IPS-NIHi11 (cell line): Measurements from ENCODE around the gene ATE1.

Experiments
- DNase-seq: peaks from one replicate; pipeline ENCODE4 v3.0.0; 2012; ENCODE audit warnings: mixed read lengths, low spot score

Gene ATE1

DNA sequence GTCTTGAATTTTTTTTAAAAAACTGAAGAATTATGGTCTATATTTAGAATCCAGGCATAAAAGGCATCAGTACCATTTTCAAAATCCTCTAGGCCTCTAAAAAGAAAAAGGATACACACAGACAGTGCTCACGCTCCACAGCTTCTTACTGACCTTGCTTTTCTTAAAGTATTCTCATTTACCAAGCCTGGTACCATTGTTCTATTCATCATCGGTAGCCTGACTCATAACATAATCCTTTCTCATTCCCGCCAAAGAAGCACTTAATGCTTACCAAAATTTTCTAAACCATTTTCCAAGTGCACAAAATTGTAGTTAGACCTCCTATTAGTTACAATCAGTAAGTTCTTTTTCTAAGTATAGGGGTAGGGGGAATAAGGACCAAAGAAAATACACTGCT is 54.6 kb downstream of the ATE1 start:
- no peak for DNase-seq

DNA sequence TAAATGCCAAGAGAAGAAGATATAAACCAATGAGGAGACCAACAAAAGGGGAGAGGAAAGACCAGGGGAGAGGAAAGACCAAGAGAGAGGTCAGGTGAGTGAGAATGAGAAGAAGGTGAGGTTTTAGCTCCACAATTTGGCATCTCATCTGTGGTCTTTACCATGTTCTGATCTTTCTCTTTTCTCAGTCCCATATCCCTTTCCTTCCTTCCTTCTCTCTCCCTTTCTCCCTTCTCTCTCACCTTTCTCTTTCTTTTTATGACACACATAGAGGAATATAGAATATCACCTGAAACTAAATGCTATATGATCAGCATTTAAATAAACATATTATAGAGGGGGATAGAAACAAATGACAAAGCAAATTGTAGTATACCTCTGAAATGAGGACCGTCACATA is 57.4 kb downstream of the ATE1 start:
- DNase-seq: no peak

DNA sequence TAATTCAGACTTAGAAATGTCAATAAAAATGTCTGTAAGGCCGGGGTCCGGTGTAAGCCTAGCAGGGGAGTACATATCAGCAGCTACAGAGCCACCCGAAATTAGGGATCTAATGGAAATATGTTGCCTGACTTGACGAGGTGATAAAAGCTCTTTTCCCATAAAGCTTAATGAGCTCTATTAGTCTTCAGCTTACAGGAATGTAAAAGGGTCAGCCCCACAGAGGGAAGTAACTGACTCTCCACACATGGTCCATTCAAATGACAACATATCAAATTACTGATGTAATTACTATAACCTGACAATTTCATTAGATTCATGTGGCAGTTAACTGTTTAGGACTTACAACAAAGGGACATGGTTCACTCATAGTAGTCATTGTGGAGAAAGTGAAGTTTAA is 62.3 kb downstream of the ATE1 start:
- DNase-seq: no peak

DNA sequence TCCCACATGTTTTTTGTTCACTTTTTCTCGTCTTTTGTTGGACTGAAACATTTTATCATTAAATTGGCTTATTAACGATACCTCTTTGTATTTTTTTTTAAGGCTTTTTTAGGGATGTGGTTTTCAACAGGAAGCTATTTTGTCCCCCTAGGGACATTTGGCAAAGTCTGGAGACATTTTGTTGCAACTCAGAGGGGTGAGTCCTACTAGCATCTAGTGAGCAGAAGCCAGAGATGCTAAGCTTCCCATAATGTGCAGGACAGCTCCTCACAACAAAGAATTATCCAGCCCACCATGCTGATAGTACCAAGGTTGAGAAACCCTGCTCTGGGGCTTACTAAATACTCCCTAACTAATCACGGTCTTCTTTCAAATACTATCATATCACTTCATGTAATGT is 63.2 kb downstream of the ATE1 start:
- no peak for DNase-seq

DNA sequence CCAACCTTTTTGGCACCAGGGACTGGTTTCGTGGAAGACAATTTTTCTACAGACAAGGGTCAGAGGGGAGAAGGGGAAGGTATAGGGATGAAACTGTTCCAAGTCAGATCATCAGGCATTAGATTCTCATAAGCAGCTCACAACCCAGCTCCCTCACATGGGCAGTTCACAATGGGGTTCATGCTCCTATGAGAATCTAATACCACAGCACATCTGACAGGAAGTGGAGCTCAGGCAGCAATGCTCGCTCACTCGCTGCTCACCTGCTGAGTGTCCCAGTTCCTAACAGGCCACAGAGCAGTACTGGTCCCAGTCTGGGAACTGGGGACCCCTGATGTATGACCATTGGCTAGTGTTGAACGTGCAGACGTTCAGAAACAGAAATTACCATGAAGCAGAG is 63.7 kb downstream of the ATE1 start:
- DNase-seq: no peak

DNA sequence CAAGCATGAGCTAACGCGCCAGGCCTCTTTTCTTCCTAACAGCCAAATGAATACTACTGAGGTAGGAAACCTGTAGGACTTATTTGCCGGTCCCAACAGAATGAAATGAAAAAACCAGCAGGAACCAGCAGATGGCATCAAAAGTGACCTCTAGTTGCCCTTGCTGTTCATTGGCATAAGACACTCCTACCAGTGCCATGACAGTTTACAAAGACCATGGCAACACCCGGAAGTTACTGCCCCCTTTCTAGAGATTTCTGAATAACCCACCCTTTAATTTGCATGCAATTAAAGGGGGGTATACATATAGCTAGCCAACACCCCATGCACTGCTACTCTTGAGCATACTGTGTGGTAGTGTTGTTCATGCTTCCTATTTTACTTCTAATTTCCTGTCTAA is 65.2 kb downstream of the ATE1 start:
- no peak for DNase-seq

DNA sequence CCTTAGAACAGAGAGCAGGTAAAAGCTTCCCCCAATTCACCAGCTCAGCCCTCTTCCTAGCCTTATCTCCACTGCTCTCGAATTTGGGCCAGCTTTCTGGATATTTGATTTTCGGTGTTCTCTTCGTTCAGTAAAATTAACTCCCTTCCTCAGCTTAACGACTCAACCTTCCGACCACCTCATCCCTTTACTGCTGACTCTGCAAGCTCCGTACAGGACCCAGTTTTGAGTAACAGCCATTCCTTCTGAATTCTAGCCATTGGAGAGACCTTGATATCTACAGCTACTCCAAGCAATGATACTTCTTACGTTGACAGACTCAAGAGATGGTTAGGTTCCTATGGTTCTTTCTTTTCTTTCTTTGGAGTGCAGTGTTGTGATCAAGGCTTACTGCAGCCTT is 65.8 kb downstream of the ATE1 start:
- DNase-seq: no peak

DNA sequence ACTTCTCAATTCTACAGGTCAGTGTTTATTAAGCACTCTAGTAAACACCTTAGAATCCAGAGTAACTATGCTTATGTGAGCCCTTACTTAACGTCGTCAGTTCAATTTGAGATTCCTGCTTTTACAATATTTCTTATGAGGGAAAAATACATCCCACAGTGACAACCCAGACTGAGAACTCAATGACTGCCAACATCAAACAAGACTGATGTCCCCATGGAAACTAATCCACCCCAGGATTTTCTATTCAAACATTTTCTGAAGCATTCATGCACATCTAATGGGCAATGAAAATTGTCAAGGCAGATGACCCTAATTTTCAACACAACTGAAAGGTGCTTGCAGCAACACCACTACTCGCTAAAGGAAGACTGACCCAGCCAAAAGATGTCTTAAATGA is 67.0 kb downstream of the ATE1 start:
- no peak for DNase-seq

DNA sequence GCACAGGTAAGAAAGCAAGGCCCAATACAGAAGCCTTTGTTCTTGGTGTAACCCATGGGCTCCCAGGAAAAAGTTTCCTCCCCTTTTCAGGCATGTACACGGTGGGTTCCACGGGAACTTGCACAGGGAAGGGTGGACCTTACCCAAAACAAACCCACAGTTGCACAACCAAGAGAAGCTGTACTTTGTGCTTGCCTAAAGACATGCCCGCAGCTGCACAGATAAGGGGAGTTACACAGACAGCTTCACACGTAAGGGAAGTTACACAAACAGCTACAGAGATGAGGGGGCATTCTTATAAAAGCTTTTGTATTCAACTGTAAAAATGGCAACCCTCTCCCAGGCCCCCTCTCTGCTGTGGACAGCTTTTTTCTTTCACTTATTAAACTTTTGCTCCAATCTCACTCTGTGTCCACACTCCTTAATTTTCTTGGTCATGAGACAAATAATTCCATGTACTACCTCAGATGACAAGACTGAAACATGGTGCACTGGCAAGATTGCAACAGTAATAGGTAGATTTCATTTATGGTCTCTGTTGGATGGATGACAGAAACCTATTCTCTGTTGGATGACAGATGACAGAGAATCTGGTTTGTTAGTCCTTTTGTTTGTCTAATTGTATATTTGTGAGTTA is 72.9 kb downstream of the ATE1 start:
- DNase-seq: no peak

DNA sequence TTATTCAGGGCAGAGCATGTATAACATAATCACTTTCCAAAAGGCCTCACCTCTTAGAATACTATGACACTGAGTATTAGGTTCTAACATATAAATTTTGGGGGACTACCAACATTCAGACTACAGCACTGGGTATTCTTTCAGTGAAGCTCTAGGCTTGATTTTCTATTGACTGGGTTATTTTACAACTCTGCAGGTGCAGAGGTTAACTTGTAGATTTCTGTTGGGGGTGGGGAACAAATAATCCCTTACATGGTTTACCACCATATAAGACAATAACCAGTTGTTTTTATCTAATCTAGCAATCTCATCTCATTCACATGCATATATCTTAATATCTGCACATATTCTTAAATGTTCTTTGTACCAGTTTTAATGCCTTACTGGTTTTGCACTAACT is 73.9 kb downstream of the ATE1 start:
- no peak for DNase-seq

DNA sequence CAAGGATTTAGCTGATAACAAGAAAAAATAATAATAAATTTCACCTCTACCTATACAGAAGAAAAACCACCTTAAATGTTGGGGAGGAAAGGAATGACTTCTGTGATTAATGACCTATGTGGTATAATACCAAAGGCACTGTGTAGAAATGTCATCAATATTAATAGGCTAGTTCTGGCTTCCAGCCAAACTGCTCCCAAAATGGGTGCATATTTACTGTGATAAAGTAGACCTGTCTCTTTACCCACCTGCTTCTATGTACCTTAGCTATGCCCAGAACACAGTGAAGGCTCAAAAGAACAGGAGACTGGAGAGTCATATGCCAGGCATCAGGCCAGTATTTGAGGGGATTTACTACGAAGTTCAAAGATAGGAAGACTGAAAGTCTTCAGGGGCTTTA is 76.0 kb downstream of the ATE1 start:
- DNase-seq: no peak

DNA sequence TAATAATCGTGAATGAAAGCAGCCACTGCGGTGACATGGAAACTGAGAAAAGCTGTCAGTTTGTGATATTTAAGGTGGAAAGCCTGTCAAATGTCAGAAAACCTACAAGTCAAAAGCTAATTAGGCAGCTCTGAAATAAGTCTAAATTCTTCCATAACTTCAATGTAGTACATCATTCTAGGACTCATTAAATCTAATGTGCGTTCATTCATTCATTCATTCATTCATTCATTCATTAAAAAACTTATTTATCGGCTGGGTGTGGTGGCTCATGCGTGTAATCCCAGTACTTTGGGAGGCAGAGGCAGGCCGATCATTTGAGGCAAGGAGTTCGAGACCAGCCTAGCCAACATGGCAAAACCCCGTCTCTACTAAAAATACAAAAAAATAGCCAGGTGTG is 79.7 kb downstream of the ATE1 start:
- no peak for DNase-seq

DNA sequence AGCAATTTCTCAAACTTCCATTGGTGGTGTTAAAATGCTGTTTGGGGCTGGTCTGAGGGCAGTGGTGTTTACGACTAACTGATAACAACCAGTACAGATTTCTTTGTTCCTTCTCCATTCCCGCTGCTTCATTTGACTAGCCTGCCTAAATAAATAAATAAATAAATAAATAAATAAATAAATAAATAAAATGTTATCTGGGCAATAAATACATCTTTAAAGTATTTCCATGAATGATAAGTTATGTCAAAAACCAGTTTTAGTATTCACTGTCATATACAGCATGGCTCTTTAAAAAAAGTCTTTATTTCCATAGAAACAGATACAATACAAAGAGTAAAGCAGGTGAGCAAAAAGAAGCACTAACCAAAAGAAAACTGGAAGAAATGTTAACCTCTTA is 81.3 kb downstream of the ATE1 start:
- DNase-seq: no peak

DNA sequence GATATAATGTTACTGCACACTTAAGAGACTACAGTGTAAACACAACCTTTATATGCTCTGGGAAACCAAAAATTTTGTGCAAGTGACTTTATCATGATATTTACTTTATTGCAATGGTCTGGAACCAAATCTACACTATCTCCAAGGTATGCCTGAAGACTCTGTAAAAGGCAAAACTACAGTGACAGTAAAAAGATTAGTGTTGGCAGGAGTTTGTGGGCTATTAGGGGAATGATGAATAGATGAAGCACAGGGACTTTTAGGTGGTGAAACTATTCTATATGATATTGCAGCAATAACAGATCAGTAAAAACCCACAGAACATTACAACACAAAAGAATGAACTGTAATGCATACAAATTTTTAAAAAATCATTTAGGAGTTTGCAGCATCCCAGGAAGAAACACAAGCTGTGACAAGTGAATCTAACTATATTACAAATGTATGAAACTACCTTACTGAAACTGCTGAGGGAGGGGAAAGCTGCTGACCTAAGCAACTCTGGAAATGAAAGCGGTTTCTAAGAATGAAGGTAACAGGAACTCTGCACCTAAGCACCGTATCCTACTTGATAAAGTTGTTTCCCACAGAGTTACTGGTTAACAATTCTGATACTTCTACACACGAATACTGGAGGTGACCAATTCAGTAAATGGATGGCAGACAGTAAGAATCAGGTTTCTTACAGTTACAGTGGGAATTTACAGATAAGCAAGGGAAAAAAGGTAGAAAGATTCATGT is 82.6 kb downstream of the ATE1 start:
- no peak for DNase-seq

DNA sequence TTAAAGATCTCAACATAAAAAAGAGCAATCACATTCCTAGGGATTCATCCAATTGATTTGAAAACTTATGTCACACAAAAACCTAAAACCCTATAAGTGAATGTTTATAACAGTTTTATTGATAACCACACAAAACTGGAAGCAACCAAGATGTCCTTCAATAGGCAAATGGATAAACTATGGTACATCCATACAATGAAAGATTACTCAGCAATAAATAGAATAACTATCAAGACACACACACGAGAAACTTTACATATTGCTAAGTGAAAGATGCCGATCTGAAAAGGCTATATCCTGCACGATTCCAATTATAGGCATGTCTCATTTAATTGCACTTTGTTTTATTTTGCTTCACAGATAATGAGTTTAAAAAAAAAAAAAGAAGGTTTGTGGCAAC is 83.3 kb downstream of the ATE1 start:
- DNase-seq: no peak

DNA sequence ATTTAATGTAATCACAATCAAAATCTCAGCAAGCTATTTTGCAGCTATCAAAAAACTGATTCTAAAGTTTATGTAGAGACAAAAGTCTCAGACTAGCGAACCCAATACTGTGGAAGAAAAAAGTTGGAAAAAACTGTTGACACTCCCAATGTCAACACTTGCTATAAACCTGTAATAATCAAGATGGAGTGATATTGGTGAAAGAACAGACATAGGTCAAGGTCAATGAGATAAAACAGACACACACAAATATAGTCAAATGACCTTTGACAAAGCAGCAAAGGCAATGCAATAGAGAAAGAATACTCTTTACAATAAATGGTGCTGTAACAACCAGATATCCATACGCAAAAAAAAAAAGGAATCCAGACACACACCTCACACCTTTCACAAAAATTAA is 84.5 kb downstream of the ATE1 start:
- no peak for DNase-seq

DNA sequence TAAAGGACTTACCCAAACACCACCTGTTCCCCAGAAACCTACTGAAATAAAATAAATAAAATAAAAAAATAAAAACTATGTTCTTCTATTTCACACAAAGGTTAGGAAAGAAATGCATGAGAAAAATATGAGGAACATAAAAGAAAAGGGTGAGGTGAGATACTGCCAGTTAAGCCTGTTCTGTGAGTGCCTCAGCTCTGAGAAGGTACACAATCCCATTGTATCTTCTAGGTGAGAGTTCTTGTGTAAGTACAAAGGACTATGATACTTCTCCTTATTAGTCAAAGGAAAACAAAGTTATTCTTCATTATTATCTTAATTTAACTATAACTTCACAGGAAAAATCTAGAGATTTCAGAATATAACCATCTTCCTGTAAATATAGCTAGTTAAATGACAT is 86.0 kb downstream of the ATE1 start:
- no peak for DNase-seq

DNA sequence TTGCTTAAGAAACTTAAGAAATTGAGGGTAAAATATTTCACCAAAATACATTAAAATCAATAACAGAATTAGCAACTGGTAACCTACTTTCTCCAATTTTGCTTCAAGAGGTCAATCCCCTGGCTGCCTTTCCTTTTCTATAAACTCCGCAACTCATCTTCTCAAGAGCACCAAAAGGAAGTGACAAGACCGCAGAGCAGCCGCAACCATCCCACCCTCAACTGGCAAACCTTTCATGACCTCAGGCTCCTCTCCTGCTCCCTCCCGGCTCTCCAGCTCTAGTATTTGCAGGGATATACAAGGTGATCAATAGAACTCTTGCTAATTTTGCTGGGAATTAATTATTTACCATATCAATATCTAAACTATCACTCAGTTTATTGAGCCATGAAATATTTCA is 88.9 kb downstream of the ATE1 start:
- DNase-seq: no peak

DNA sequence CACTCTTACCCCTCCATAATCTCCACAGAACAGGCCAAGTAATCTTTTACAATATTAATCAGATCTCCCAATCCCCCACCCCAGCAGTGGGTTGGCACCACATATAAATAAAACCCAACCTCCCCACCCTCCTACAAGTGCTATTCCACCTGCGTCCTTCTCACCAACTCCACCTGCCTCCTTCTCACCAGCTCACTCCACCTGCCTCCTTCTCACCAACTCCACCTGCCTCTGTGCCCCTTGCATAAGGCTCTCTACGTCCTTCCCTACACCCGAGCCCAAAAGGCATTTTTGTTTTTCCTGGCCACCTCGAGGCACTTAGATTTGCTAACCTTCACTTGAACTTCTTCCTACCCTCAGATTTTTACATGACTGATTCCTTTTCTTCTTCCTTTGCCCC is 89.7 kb downstream of the ATE1 start:
- DNase-seq: no peak

DNA sequence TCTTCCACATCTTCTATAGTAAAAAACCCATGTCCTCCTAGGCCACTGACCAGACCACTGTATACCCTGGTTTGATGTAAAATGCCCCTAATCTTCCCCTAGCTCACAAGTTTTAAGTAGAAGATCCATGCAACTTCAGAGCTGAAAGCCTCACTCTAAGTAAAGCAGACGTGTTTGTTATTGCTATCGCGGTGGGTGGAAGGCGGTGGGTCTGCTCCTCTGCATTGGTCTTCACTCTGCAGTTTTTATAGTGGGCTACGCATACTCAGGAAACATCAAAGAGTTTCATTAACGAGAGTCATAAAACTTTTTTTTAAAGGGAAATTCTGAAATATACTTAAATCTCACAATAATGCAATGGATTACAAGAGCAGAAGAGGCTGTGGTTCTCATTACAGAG is 91.7 kb downstream of the ATE1 start:
- DNase-seq: no peak

DNA sequence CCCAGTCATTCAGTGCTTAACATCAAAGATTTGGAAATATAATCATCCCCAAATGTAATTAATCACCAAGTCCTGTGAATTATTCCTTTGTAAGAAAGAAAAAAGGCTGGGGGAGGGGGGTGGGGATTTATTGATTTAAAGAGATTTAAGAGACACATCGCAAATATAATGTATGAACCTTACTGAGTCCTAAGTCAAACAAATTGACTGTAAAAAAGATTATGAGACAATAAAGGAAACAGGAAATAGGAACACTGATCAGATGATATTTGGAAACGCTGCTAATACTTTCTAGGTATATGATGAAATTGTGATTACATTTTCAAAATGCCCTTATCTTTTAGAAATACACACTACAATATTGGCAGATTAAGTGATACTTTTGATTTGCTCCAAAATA is 92.5 kb downstream of the ATE1 start:
- DNase-seq: no peak

DNA sequence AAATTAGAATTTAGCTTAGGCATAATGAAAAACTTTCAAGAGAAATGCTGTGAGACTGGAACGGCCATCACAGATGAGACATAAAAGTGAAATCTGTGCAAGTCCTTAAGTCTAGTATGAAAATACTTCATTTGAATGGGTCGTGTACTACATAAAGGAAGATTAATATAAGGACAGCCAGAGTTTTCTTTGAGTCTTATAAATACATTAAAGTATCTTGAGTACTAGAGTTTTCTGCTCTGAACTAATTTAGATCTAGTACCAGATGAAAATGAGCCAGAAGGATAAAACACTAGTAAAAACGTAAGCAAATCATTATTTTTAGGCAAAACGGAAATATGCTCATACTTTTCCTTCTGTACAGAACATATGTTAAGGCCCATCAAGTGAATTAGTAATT is 93.1 kb downstream of the ATE1 start:
- DNase-seq: no peak

DNA sequence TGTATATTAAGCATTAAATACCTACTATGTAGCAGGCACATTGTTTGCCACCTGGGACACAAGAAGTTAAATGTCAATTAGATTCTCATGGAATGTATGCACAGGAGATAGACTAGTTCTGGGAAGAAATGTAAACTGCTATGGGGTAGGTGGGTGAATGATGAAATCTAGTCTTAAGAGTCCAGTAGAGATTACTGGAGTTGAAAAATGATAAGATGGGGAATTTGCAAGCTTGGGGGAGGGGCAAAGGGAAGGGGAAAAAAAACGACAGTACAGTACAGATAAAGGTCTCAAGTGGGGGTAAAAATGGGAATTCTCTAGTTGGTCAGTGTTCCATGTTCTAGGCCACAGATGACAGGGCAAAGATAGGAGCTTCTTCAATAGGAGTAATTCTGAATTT is 94.4 kb downstream of the ATE1 start:
- DNase-seq: no peak

DNA sequence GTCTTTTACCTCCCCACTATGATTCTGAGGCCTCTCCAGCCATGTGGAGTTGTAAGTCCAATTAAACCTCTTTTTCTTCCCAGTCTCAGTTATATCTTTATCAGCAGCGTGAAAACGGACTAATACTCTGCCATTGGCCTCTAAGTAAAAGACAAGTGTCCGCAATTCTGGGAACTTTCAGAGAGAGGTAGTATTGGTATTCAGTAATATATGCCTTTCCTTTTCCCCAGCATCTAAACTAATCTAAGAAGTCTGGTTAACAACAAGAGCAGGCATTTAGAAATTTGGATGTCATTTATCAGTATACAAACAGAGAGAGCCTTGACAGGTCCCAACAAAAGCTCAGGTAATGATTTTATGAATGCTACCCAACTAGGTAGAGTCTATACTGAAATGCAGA is 95.2 kb downstream of the ATE1 start:
- no peak for DNase-seq
